ENCODE results near the gene DBN1. TPM values are rescaled to one million over a fixed set of nuclear protein-coding genes. Genes with fewer than 3 reads are reported as not detected.

Gene DBN1
- total and polyA plus RNA-seq, 2 of the 8 experiments (the other 6 are each of a cell fraction or from before 2014, with no cell fraction given): 168 to 333 TPM

DNA sequence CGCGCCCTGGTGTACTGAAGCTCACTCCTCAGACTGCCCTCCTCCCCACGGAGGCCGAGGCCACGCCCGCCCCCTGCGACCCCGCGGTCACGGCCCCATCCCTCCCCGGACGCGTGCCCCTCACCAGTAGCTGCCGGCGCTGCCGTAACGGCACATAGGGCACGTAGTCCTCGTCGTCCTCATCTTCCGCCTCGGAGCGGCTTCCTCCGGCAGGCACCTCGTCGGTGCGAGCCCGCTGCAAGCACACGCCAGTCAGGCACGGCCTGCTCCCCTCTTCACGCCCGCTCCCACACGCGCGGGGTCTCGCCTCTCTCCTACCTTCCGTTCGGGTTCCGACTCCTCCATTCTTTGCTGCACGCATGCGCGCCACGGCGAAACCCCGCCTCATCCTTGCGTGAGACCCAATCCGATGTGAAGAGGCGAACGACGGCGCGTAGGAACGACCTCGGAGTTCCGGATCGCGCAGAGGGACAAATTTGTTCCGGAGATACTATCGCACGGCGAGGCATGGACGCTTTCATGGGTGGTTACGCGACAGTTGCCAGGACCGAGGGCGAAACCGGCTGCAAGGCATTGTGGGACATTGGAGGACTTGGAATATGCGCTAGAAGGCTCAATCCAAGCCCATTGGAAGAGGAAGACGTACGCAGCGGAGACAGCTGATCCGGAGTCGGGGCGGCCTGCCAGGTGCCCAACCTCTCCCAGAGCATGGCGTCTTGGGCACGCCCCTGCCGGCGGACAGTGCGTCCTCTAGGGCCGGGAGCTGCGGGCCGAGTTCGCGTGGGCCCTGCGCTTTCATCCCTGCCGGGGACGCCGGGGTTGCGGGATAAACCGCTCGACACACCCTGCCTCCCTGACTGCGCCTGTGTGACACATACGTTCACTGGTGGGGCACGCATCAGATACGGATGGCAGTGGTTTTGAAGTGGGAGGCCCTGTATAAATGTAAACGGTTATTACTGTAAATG, 43.5 kb upstream of the DBN1 start, which contains the start of gene DDX41 (continued):
- TF ChIP-seq SUZ12 (IDR thresholded peaks at IDR 0.05; ENCODE audit: low read length) (no peak), RFX5 (IDR thresholded peaks at IDR 0.05; ENCODE audit: borderline replicate concordance, low read depth, low read length) (peak; percentile 64; the same call in 1 of the 2 replicates), RNF2 (IDR thresholded peaks at IDR 0.05; ENCODE audit: borderline replicate concordance, low read depth, low read length, missing control alignments, poor library complexity, severe bottlenecking) (no peak), PHF8 (conservative IDR thresholded peaks at IDR 0.05; ENCODE audit: low read depth, low read length) (peak; percentile 89), EP300 (IDR thresholded peaks at IDR 0.05; ENCODE audit: borderline replicate concordance in 1 of 2, low read depth in 2 of 2, low read length in 2 of 2) (no peak), CEBPB (IDR thresholded peaks at IDR 0.05; ENCODE audit: low read depth, low read length) (peak; percentile 24; the same call in 1 of the 2 replicates), SP1 (IDR thresholded peaks at IDR 0.05; ENCODE audit: low read depth, low read length) (peak; percentile 40; the same call in 1 of the 2 replicates), TEAD4 (IDR thresholded peaks at IDR 0.05; ENCODE audit: low read depth, low read length) (0 out of 2 replicates have a peak, but pooled peaks have one; percentile 6), TAF7 (optimal IDR thresholded peaks at IDR 0.05; ENCODE audit: borderline replicate concordance, low read depth, low read length) (peak; percentile 76), SIN3A (conservative IDR thresholded peaks at IDR 0.05 in 1 of 2, IDR thresholded peaks at IDR 0.05 in 1 of 2; ENCODE audit: low read depth in 1 of 2, low read length in 2 of 2) (peak; percentile 95 to 99), POLR2AphosphoS5 (IDR thresholded peaks at IDR 0.05; ENCODE audit: low read depth, low read length) (peak; percentile 62), NANOG (IDR thresholded peaks at IDR 0.05; ENCODE audit: insufficient read depth, low read depth, low read length, poor library complexity, severe bottlenecking) (no peak), CTCF (IDR thresholded peaks at IDR 0.05; ENCODE audit: control extremely low read depth in 1 of 3, insufficient read depth in 1 of 3, low read depth in 1 of 3, low read length in 3 of 3) (no peak), NRF1 (IDR thresholded peaks at IDR 0.05; ENCODE audit: low read depth, low read length) (peak; percentile 76), KDM5A (IDR thresholded peaks at IDR 0.05; ENCODE audit: low read length) (0 out of 2 replicates have a peak, but pooled peaks have one; percentile 32), CHD1 (IDR thresholded peaks at IDR 0.05; ENCODE audit: low read depth, low read length) (no peak), POLR2A (IDR thresholded peaks at IDR 0.05; ENCODE audit: control extremely low read depth in 1 of 2, low read depth in 2 of 2, low read length in 2 of 2) (peak in 1 of 2 experiments; percentile 25; a peak in 1 of 3 replicates), TBP (IDR thresholded peaks at IDR 0.05; ENCODE audit: low read depth, low read length) (peak; percentile 84; the same call in 1 of the 2 replicates), SRF (IDR thresholded peaks at IDR 0.05; ENCODE audit: low read depth, low read length) (no peak), RBBP5 (IDR thresholded peaks at IDR 0.05; ENCODE audit: borderline replicate concordance, low read depth, low read length) (peak; percentile 54)
